ENCODE results near the gene RPTOR. TPM values are rescaled to one million over a fixed set of nuclear protein-coding genes. Genes with fewer than 3 reads are reported as not detected.

RPTOR gene
- total RNA-seq, 2 experiments from 2014 or later = 48.1 to 87.8 TPM

- H3K9me3 ChIP-seq (ENCODE audit: low read length) = no peaks in the 10 kb centered on the region
- no peak overlapping the region for H2AFZ ChIP-seq (ENCODE audit: low read length)
- no peak overlapping the region for H3K4me3 ChIP-seq (ENCODE audit: low read depth, low read length, poor library complexity, severe bottlenecking)
- no peaks in the 10 kb centered on the region for H3K4me1 ChIP-seq (ENCODE audit: insufficient read depth, low read length, poor library complexity, severe bottlenecking)
- no peak for DNase-seq (ENCODE audit: low spot score)
- BruUV-seq (replicated peaks) = no TSS peak
- H3K36me3 ChIP-seq (ENCODE audit: insufficient read depth, low read length) = peaks cover 6% of the 10 kb centered on the region
- no peaks in the 10 kb centered on the region for H3K9me2 ChIP-seq (ENCODE audit: insufficient read depth, low read length)
- ChIA-PET CTCF (ENCODE audit: unreplicated experiment) (no interaction called here), POLR2A (no interaction called here)
- peaks cover 16% of the 10 kb centered on the region for H4K20me1 ChIP-seq (ENCODE audit: insufficient read depth, low read length)
- TF ChIP-seq CTCF (conservative IDR thresholded peaks at IDR 0.05; ENCODE audit: low read length) = no peak
- no peak overlapping the region for H3K27ac ChIP-seq (ENCODE audit: low read depth, low read length, poor library complexity, severe bottlenecking)
- no peak overlapping the region for H3K4me2 ChIP-seq (ENCODE audit: low read length)
- H3K79me2 ChIP-seq (ENCODE audit: insufficient read depth, low read depth, low read length) = peaks cover 19% of the 10 kb centered on the region; the same call in 1 of the 2 replicates
- intact Hi-C loops (cut with micrococcal nuclease; ENCODE audit: unreplicated experiment) = no loop called here
These were observed 98.9 kb downstream of the RPTOR start for GRCh38 chr17:80643326-80644099.

- TF ChIP-seq CTCF (conservative IDR thresholded peaks at IDR 0.05; ENCODE audit: low read length) = no peak
- peaks cover 14% of the 10 kb centered on the region; the same call in 1 of the 2 replicates for H3K79me2 ChIP-seq (ENCODE audit: insufficient read depth, low read depth, low read length)
- no peak overlapping the region for H3K4me3 ChIP-seq (ENCODE audit: low read depth, low read length, poor library complexity, severe bottlenecking)
- no peak overlapping the region for H2AFZ ChIP-seq (ENCODE audit: low read length)
- H3K9me2 ChIP-seq (ENCODE audit: insufficient read depth, low read length) = no peaks in the 10 kb centered on the region
- peaks cover 14% of the 10 kb centered on the region for H4K20me1 ChIP-seq (ENCODE audit: insufficient read depth, low read length)
- DNase-seq (ENCODE audit: low spot score) = no peak
- peaks cover 6% of the 10 kb centered on the region for H3K36me3 ChIP-seq (ENCODE audit: insufficient read depth, low read length)
- H3K4me1 ChIP-seq (ENCODE audit: insufficient read depth, low read length, poor library complexity, severe bottlenecking) = no peaks in the 10 kb centered on the region
- no peaks in the 10 kb centered on the region for H3K9me3 ChIP-seq (ENCODE audit: low read length)
- ChIA-PET POLR2A (no interaction called here), CTCF (ENCODE audit: unreplicated experiment) (no interaction called here)
- BruUV-seq (replicated peaks) = TSS peak; percentile 41
- H3K4me2 ChIP-seq (ENCODE audit: low read length) = no peak overlapping the region
- intact Hi-C loops (cut with micrococcal nuclease; ENCODE audit: unreplicated experiment) = no loop called here
- H3K27ac ChIP-seq (ENCODE audit: low read depth, low read length, poor library complexity, severe bottlenecking) = no peak overlapping the region
These were observed 99.9 kb downstream of the RPTOR start for GRCh38 chr17:80644536-80644935.

- Histone ChIP-seq H3K4me3 (ENCODE audit: low read depth, low read length, poor library complexity, severe bottlenecking) (no peak overlapping the region), H2AFZ (ENCODE audit: low read length) (no peak overlapping the region), H3K9me3 (ENCODE audit: low read length) (no peaks in the 10 kb centered on the region), H4K20me1 (ENCODE audit: insufficient read depth, low read length) (peaks cover 10% of the 10 kb centered on the region), H3K36me3 (ENCODE audit: insufficient read depth, low read length) (peaks cover 8% of the 10 kb centered on the region), H3K79me2 (ENCODE audit: insufficient read depth, low read depth, low read length) (peaks cover 14% of the 10 kb centered on the region; the same call in 1 of the 2 replicates), H3K27ac (ENCODE audit: low read depth, low read length, poor library complexity, severe bottlenecking) (no peak overlapping the region), H3K9me2 (ENCODE audit: insufficient read depth, low read length) (no peaks in the 10 kb centered on the region), H3K4me2 (ENCODE audit: low read length) (no peak overlapping the region), H3K4me1 (ENCODE audit: insufficient read depth, low read length, poor library complexity, severe bottlenecking) (no peaks in the 10 kb centered on the region)
- TF ChIP-seq EZH2phosphoT487 (IDR thresholded peaks at IDR 0.05; ENCODE audit: borderline replicate concordance, low read depth, low read length) = no peak
- TF ChIP-seq CTCF (conservative IDR thresholded peaks at IDR 0.05; ENCODE audit: low read length) = no peak
- ChIA-PET POLR2A (interaction anchor here (0.8 kb wide), 1 partner anchor 18 kb away, joined by 3 read pairs; no protein-coding TSS in a partner anchor), CTCF (ENCODE audit: unreplicated experiment) (no interaction called here)
- no TSS peak for BruUV-seq (replicated peaks)
- DNase-seq (ENCODE audit: low spot score) = no peak
- intact Hi-C loops (cut with micrococcal nuclease; ENCODE audit: unreplicated experiment) = no loop called here
These were observed 101.2 kb downstream of the RPTOR start for GRCh38 chr17:80645706-80646325.

Measured in OCI-LY7 (cell line).